ENCODE data around the gene SUPV3L1. TPM values are rescaled to one million over a fixed set of nuclear protein-coding genes. Genes with fewer than 3 reads are reported as not detected.

Gene SUPV3L1
- total and polyA plus RNA-seq, 7 donors, result 33.9 to 56.4 (median 50.6) TPM

DNA sequence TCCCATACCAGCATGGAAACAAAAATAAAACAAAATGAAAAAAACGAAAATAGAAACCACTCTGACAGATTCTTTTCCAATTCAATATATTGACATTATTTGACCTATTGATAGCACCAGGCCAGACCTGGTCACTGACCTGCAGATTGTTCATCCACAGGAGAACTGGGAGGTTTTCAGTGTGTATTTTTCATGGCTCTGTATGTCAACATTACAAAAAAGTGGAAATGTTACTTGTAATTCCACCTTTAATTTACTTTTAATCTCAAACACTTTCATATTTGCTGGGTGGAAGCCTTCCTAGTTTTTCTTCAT lies 43.0 kb downstream of the SUPV3L1 start:
- no peaks in the 10 kb centered on the region for H3K9me3 ChIP-seq
- H3K27me3 ChIP-seq (ENCODE audit: insufficient read depth in 3 of 3, low read length in 2 of 3), result no peaks in the 10 kb centered on the region
- ATAC-seq, result no peak
- DNase-seq, result no peak
- H3K4me3 ChIP-seq, result no peak overlapping the region
- no peak overlapping the region for H3K27ac ChIP-seq
- H3K36me3 ChIP-seq (ENCODE audit: insufficient read depth in 1 of 2, low read depth in 1 of 2), result no peaks in the 10 kb centered on the region
- no peaks in the 10 kb centered on the region for H3K4me1 ChIP-seq
- 23 to 33% (median 29%) methylated on average over 1 of the region's 1 CpG for WGBS, 3 donors
- intact Hi-C loops (cut with DNase I), result no loop called here
- TF ChIP-seq, protein P1, sequence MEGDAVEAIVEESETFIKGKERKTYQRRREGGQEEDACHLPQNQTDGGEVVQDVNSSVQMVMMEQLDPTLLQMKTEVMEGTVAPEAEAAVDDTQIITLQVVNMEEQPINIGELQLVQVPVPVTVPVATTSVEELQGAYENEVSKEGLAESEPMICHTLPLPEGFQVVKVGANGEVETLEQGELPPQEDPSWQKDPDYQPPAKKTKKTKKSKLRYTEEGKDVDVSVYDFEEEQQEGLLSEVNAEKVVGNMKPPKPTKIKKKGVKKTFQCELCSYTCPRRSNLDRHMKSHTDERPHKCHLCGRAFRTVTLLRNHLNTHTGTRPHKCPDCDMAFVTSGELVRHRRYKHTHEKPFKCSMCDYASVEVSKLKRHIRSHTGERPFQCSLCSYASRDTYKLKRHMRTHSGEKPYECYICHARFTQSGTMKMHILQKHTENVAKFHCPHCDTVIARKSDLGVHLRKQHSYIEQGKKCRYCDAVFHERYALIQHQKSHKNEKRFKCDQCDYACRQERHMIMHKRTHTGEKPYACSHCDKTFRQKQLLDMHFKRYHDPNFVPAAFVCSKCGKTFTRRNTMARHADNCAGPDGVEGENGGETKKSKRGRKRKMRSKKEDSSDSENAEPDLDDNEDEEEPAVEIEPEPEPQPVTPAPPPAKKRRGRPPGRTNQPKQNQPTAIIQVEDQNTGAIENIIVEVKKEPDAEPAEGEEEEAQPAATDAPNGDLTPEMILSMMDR (IDR thresholded peaks at IDR 0.05), result no peak

DNA sequence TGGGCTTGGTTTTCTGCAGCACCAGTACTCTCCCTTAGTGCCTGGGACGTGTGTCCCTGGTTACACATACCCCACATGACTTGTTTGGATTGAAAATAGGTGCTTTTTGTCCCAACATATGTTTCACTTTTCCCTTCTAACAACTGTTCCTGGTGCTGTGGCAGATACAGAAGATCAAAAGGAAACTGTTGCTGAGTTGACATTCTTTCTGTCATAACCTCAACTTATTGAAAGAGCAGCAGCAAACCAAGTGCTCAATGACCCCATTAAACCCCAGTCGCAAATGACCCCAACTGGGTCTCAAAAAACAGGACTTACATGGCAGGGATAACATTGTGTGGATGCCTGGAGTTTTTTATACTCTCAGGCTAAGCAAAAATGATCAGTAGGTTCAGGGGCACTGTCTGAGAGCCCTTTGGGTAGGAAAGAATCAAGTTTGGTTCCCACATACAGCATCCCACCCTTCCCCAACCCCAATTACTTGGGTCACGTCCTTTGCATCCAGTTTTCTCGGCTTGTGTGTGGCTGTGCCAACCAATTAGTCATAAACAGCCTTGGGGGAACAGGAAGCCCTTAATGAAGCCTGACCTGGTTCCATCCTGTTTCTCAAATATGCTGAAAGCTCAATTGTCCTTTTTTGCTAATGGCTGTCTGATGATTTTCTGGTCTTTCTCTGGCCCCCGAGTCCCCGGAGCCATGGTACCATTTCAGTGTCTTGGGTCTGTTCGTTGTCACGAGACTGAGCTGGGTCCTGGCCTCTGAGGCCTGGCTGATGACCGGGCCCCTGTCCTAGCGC lies 45.0 kb downstream of the SUPV3L1 start:
- DNase-seq (no peak), ATAC-seq (no peak)
- Histone ChIP-seq H3K4me1 (no peaks in the 10 kb centered on the region), H3K4me3 (no peak overlapping the region), H3K36me3 (ENCODE audit: insufficient read depth in 1 of 2, low read depth in 1 of 2) (no peaks in the 10 kb centered on the region), H3K9me3 (no peaks in the 10 kb centered on the region), H3K27me3 (ENCODE audit: insufficient read depth in 3 of 3, low read length in 2 of 3) (no peaks in the 10 kb centered on the region), H3K27ac (no peak overlapping the region)
- 34 to 41% (median 35%) methylated on average over 10 of the region's 10 CpGs for WGBS, 3 donors
- TF ChIP-seq, protein P1 (IDR thresholded peaks at IDR 0.05), result no peak
- intact Hi-C loops (cut with DNase I), result no loop called here

DNA sequence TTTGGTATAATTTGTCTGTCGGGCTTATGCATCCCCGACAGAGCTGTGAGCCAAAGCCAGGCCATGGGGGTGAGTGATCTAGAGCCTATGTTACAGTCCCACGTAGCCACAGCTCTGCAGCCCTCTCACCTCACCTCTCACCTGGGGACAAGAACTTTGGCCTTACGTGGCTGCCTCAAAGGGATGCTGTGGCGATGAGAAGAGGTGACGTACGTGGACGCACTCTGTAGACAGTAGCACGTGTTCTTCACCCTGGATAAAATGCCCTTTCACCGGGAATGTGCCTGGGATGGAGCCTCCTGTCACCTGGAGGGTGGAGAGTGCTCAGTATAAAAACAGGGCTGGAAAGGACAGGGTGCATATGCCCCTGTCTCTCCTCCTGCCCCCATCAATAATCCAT lies 45.6 kb downstream of the SUPV3L1 start:
- Histone ChIP-seq H3K4me3 (no peak overlapping the region), H3K9me3 (no peaks in the 10 kb centered on the region), H3K4me1 (no peaks in the 10 kb centered on the region), H3K27me3 (ENCODE audit: insufficient read depth in 3 of 3, low read length in 2 of 3) (no peaks in the 10 kb centered on the region), H3K27ac (no peak overlapping the region), H3K36me3 (ENCODE audit: insufficient read depth in 1 of 2, low read depth in 1 of 2) (no peaks in the 10 kb centered on the region)
- DNase-seq (no peak), ATAC-seq (no peak)
- intact Hi-C loops (cut with DNase I), result no loop called here
- TF ChIP-seq, protein P1 (IDR thresholded peaks at IDR 0.05), result no peak
- WGBS, 3 donors, result 64 to 73% (median 71%) methylated on average over 10 of the region's 10 CpGs

DNA sequence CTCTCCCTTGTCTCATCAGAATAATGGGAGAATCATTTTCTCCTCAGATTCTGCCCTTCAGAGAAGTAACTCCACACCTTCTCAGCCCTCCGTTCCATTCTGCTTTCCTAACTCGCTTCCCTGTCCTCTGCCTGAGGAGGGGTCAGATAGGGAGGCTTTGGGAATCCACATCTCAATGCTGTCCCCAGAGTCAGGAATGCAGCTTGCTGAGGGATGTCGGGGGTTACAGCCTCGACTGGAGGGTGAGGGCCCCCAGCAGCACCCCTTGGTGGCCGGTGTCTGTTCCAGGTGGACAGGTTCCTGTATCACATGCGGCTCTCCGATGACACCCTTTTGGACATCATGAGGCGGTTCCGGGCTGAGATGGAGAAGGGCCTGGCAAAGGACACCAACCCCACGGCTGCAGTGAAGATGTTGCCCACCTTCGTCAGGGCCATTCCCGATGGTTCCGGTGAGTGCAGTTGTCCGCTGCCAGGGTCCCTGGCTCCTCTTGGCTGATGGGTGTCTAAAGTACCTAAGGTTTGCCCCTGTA lies 47.0 kb downstream of the SUPV3L1 start:
- DNase-seq, result no peak
- no peaks in the 10 kb centered on the region for H3K4me1 ChIP-seq
- ATAC-seq, result no peak
- no peaks in the 10 kb centered on the region for H3K27me3 ChIP-seq (ENCODE audit: insufficient read depth in 3 of 3, low read length in 2 of 3)
- TF ChIP-seq, protein P1 (IDR thresholded peaks at IDR 0.05), result no peak
- intact Hi-C loops (cut with DNase I), result no loop called here
- 81 to 90% (median 85%) methylated on average over 14 of the region's 14 CpGs for WGBS, 3 donors
- H3K36me3 ChIP-seq (ENCODE audit: insufficient read depth in 1 of 2, low read depth in 1 of 2), result no peaks in the 10 kb centered on the region
- H3K4me3 ChIP-seq, result no peak overlapping the region
- H3K9me3 ChIP-seq, result no peaks in the 10 kb centered on the region
- H3K27ac ChIP-seq, result no peak overlapping the region

DNA sequence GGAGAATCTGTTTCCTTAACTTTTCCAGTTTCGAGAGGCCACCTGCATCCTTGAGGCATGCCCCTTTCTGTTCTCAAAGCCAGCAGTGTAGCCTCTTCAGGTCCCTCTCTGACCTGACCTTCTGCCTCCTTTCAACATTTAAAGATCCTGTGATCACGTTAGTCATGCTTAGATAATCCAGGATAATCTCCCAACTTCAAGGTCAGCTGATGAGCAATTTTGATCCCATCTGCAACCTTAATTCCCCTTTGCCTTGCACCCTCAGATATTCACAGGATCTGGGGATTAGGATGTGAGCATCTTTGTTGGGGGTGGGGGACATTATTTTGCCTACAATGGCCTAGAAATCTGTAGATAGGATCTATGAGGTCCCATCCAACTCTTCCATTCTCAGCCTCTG lies 48.1 kb downstream of the SUPV3L1 start:
- intact Hi-C loops (cut with DNase I), result no loop called here
- WGBS, 3 donors, result 63 to 88% (median 88%) methylated on average over 2 of the region's 2 CpGs
- no peaks in the 10 kb centered on the region for H3K27me3 ChIP-seq (ENCODE audit: insufficient read depth in 3 of 3, low read length in 2 of 3)

More for the DNA sequence above, 48.1 kb downstream of the SUPV3L1 start:
- ATAC-seq (no peak), DNase-seq (no peak)
- Histone ChIP-seq H3K36me3 (ENCODE audit: insufficient read depth in 1 of 2, low read depth in 1 of 2) (no peaks in the 10 kb centered on the region), H3K27ac (no peak overlapping the region), H3K9me3 (no peaks in the 10 kb centered on the region), H3K4me3 (no peak overlapping the region), H3K4me1 (no peaks in the 10 kb centered on the region)
- TF ChIP-seq, protein P1 (IDR thresholded peaks at IDR 0.05), result no peak
